ENCODE measurements around the gene ERG28. TPM values are rescaled to one million over a fixed set of nuclear protein-coding genes. Genes with fewer than 3 reads are reported as not detected.

The ERG28 gene
- total and polyA plus RNA-seq, 2 donors (not counting 1 experiment from before 2014, with no cell fraction given): 4.9 to 11.7 TPM

GRCh38 chr14:75612157-75612556, 48.5 kb downstream of the ERG28 start:
- Histone ChIP-seq H3K36me3 (replicated peaks in 1 of 2; ENCODE audit: control extremely low read depth in 1 of 2, control insufficient read depth in 1 of 2, extremely low read depth in 1 of 2, insufficient read depth in 2 of 2, low read length in 1 of 2) (no peaks in the 10 kb centered on the region), H3K9ac (ENCODE audit: low read length) (no peak overlapping the region), H2AFZ (ENCODE audit: insufficient read depth, low read depth, low read length, poor library complexity, severe bottlenecking) (no peak overlapping the region), H3K4me3 (ENCODE audit: control extremely low read depth in 1 of 5, extremely low read depth in 1 of 5, insufficient read depth in 1 of 5, low read depth in 2 of 5, low read length in 4 of 5) (no peak overlapping the region), H3K27ac (ENCODE audit: low read length in 2 of 2) (no peak overlapping the region), H3K9me3 (ENCODE audit: control extremely low read depth in 1 of 3, control insufficient read depth in 2 of 3, insufficient read depth in 1 of 3, low read length in 2 of 3) (peaks cover 2 to 15% (median 13%) of the 10 kb centered on the region in 3 donors), H4K20me1 (ENCODE audit: control insufficient read depth, insufficient read depth, low read length, poor library complexity, severe bottlenecking) (no peaks in the 10 kb centered on the region), H3K27me3 (replicated peaks in 1 of 4; ENCODE audit: control extremely low read depth in 1 of 4, control insufficient read depth in 3 of 4, insufficient read depth in 4 of 4, low read length in 3 of 4) (peaks cover 0 to 13% (median under 1%) of the 10 kb centered on the region in 4 experiments), H3K79me2 (ENCODE audit: control insufficient read depth, insufficient read depth, low read length) (no peaks in the 10 kb centered on the region), H3K4me2 (replicated peaks; ENCODE audit: low read depth, low read length, poor library complexity, severe bottlenecking) (no peak overlapping the region), H3K4me1 (ENCODE audit: control insufficient read depth in 2 of 2, insufficient read depth in 2 of 2, low read length in 2 of 2) (peaks cover 8 to 9% of the 10 kb centered on the region in 2 donors)
- intact Hi-C loops (cut with micrococcal nuclease): no loop called here
- DNase-seq (no peak), ATAC-seq (ENCODE audit: low read depth) (no peak)
- ChIA-PET CTCF (no interaction called here), POLR2A (no interaction called here)
- Mint-ChIP-seq H3K9me3 (ENCODE audit: insufficient read depth) (peaks cover 5% of the 10 kb centered on the region), H3K4me3 (no peak overlapping the region), H3K27ac (no peak overlapping the region), H3K27me3 (peaks cover 6% of the 10 kb centered on the region), H3K4me1 (peaks cover 14% of the 10 kb centered on the region)
- 71% methylated on average over 1 of the region's 4 CpGs for WGBS (ENCODE audit: insufficient coverage)
- TF ChIP-seq EZH2 (IDR thresholded peaks at IDR 0.05; ENCODE audit: borderline replicate concordance, insufficient read depth, low read depth, low read length, poor library complexity, severe bottlenecking): no peak
- TF ChIP-seq CTCF (IDR thresholded peaks at IDR 0.05): no peak

- Histone ChIP-seq H3K4me1 (ENCODE audit: control insufficient read depth in 2 of 2, insufficient read depth in 2 of 2, low read length in 2 of 2) (peaks cover 8 to 9% of the 10 kb centered on the region in 2 donors), H3K27me3 (replicated peaks in 1 of 4; ENCODE audit: control extremely low read depth in 1 of 4, control insufficient read depth in 3 of 4, insufficient read depth in 4 of 4, low read length in 3 of 4) (peaks cover 0 to 13% (median 0%) of the 10 kb centered on the region in 4 experiments), H4K20me1 (ENCODE audit: control insufficient read depth, insufficient read depth, low read length, poor library complexity, severe bottlenecking) (no peaks in the 10 kb centered on the region), H3K4me2 (replicated peaks; ENCODE audit: low read depth, low read length, poor library complexity, severe bottlenecking) (no peak overlapping the region), H3K9me3 (ENCODE audit: control extremely low read depth in 1 of 3, control insufficient read depth in 2 of 3, insufficient read depth in 1 of 3, low read length in 2 of 3) (peaks cover 2 to 15% (median 13%) of the 10 kb centered on the region in 3 donors), H3K79me2 (ENCODE audit: control insufficient read depth, insufficient read depth, low read length) (no peaks in the 10 kb centered on the region), H3K9ac (ENCODE audit: low read length) (no peak overlapping the region), H3K4me3 (ENCODE audit: control extremely low read depth in 1 of 5, extremely low read depth in 1 of 5, insufficient read depth in 1 of 5, low read depth in 2 of 5, low read length in 4 of 5) (no peak overlapping the region), H3K36me3 (replicated peaks in 1 of 2; ENCODE audit: control extremely low read depth in 1 of 2, control insufficient read depth in 1 of 2, extremely low read depth in 1 of 2, insufficient read depth in 2 of 2, low read length in 1 of 2) (no peaks in the 10 kb centered on the region), H3K27ac (ENCODE audit: low read length in 2 of 2) (no peak overlapping the region), H2AFZ (ENCODE audit: insufficient read depth, low read depth, low read length, poor library complexity, severe bottlenecking) (no peak overlapping the region)
- POLR2A ChIA-PET: no interaction called here
- Mint-ChIP-seq H3K4me1 (peaks cover 14% of the 10 kb centered on the region), H3K27me3 (peaks cover 6% of the 10 kb centered on the region), H3K9me3 (ENCODE audit: insufficient read depth) (peaks cover 5% of the 10 kb centered on the region), H3K4me3 (no peak overlapping the region), H3K27ac (no peak overlapping the region)
- 100% methylated on average over 1 of the region's 4 CpGs for WGBS (ENCODE audit: insufficient coverage)
- intact Hi-C loops (cut with micrococcal nuclease): no loop called here
- DNase-seq: no peak
- CTCF ChIA-PET: no interaction called here
- TF ChIP-seq EZH2 (IDR thresholded peaks at IDR 0.05; ENCODE audit: borderline replicate concordance, insufficient read depth, low read depth, low read length, poor library complexity, severe bottlenecking): no peak
- ATAC-seq (ENCODE audit: low read depth): no peak
Measured at GRCh38 chr14:75610834-75611233, 49.8 kb downstream of the ERG28 start.
